IPS-NIHi7 (cell line): Measurements from ENCODE around the gene PLA2R1.
"Not testable (repeated sequence)": the region's sequence is repeated elsewhere in the genome, so short reads cannot be mapped to it uniquely, and the experiment has no call there.

Source experiments
- DNase-seq: peaks from one replicate; pipeline ENCODE4 v3.0.0; 2012; ENCODE audit warnings: mixed read lengths; ENCODE audit errors: extremely low spot score

Gene PLA2R1

GRCh38 chr2:160063879-160064612, 1.6 kb upstream of the PLA2R1 start:
- DNase-seq: no peak

GRCh38 chr2:160063271-160063670, 856 bp upstream of the PLA2R1 start:
- peak; percentile 31 for DNase-seq

- no peak for DNase-seq
Observed at GRCh38 chr2:160061944-160062291, 497 bp downstream of the PLA2R1 start.

GRCh38 chr2:160061533-160061932, 882 bp downstream of the PLA2R1 start:
- no peak for DNase-seq

GRCh38 chr2:160060297-160060696, 2.1 kb downstream of the PLA2R1 start:
- DNase-seq: no peak

- DNase-seq: no peak
Observed at GRCh38 chr2:160057356-160057755, 5.1 kb downstream of the PLA2R1 start.

- DNase-seq: no peak
Observed at GRCh38 chr2:160055726-160056108, 6.7 kb downstream of the PLA2R1 start.

GRCh38 chr2:160054984-160055725, 7.3 kb downstream of the PLA2R1 start:
- DNase-seq: peak; percentile 68

- DNase-seq: no peak
Observed at GRCh38 chr2:160053946-160054345, 8.5 kb downstream of the PLA2R1 start.

- DNase-seq: no peak
Observed at GRCh38 chr2:160052531-160052930, 9.9 kb downstream of the PLA2R1 start.

GRCh38 chr2:160051371-160051800, 11.0 kb downstream of the PLA2R1 start:
- DNase-seq: no peak

GRCh38 chr2:160050147-160050546, 12.3 kb downstream of the PLA2R1 start:
- no peak for DNase-seq

GRCh38 chr2:160045703-160046210, 16.7 kb downstream of the PLA2R1 start:
- no peak for DNase-seq

- no peak for DNase-seq
Observed at GRCh38 chr2:160044728-160045127, 17.7 kb downstream of the PLA2R1 start.

GRCh38 chr2:160043265-160043664, 19.1 kb downstream of the PLA2R1 start:
- DNase-seq: no peak

- DNase-seq: no peak
Observed at GRCh38 chr2:160042054-160042453, 20.4 kb downstream of the PLA2R1 start.

- no peak for DNase-seq
Observed at GRCh38 chr2:160041091-160041490, 21.3 kb downstream of the PLA2R1 start.

GRCh38 chr2:160039166-160039903, 23.1 kb downstream of the PLA2R1 start:
- no peak for DNase-seq

GRCh38 chr2:160038662-160039061, 23.8 kb downstream of the PLA2R1 start:
- not testable (repeated sequence) for DNase-seq

- no peak for DNase-seq
Observed at GRCh38 chr2:160036736-160037135, 25.7 kb downstream of the PLA2R1 start.

- DNase-seq: no peak
Observed at GRCh38 chr2:160035125-160035524, 27.3 kb downstream of the PLA2R1 start.

GRCh38 chr2:160034396-160034795, 28.0 kb downstream of the PLA2R1 start:
- DNase-seq: no peak
